Fibroblast of the aortic adventitia (primary cell): Measurements from ENCODE around the gene ACCSL. TPM values are rescaled to one million over a fixed set of nuclear protein-coding genes. Genes with fewer than 3 reads are reported as not detected.

Experiments used
- DNase-seq: peaks from one replicate; pipeline ENCODE4 v3.0.0-alpha.2; 2010; ENCODE audit warnings: low read depth
- H3K4me3 ChIP-seq: 2 replicates; pipeline ENCODE4 v1.5.1; 2011; ENCODE audit warnings: low read depth, mild to moderate bottlenecking, control low read depth, low read length, moderate library complexity
- CTCF ChIP-seq: IDR thresholded peaks from 2 replicates; pipeline ENCODE4 v1.5.1; 2011; ENCODE audit warnings: mild to moderate bottlenecking, low read length, control low read depth, inconsistent platforms; ENCODE audit not compliant: insufficient read depth
- total RNA-seq: library from RNA; depleted of rRNA; stranded (reverse); fragments of >200 nt; gene quantifications from 2 replicates; pipeline ENCODE4 v1.2.3, GENCODE V29; 2012; ENCODE audit warnings: low replicate concordance

ACCSL gene
- total RNA-seq, 1 donor, result not detected

GRCh38 chr11:44097821-44098220 lies 50.0 kb downstream of the ACCSL start:
- TF ChIP-seq CTCF, result no peak
- no peak overlapping the region for H3K4me3 ChIP-seq
- DNase-seq, result peak; percentile 25

GRCh38 chr11:44101098-44101497 lies 53.3 kb downstream of the ACCSL start:
- no peak for DNase-seq
- no peak overlapping the region for H3K4me3 ChIP-seq
- no peak for TF ChIP-seq CTCF

- H3K4me3 ChIP-seq, result no peak overlapping the region
- peak; percentile 45 for DNase-seq
Observed at GRCh38 chr11:44104481-44105294, 56.9 kb downstream of the ACCSL start.

GRCh38 chr11:44108260-44108659 lies 60.5 kb downstream of the ACCSL start:
- TF ChIP-seq CTCF, result no peak
- no peak for DNase-seq
- H3K4me3 ChIP-seq, result no peak overlapping the region

More at GRCh38 chr11:44104481-44105294, 56.9 kb downstream of the ACCSL start:
- no peak for TF ChIP-seq CTCF

Other genes starting within 250 kb of the ACCSL start
- gene ALKBH3, start 167.2 kb upstream of the ACCSL start, total RNA-seq, result 36.7 and 47.1 TPM in 2 replicates
- gene C11orf96, start 105.3 kb upstream of the ACCSL start, total RNA-seq, result 3.2 and 6.3 TPM in 2 replicates
- 10.8 and 39.4 TPM in 2 replicates for gene ACCS, start 18.3 kb downstream of the ACCSL start, total RNA-seq
- 100 and 148 TPM in 2 replicates for gene EXT2, start 47.7 kb downstream of the ACCSL start, total RNA-seq